A549 treated with dexamethasone at 1 μM for 4 hours (cell line): ENCODE measurements around the gene PSMA7. TPM values are rescaled to one million over a fixed set of nuclear protein-coding genes. Genes with fewer than 3 reads are reported as not detected.

ENCODE experiments used
- total RNA-seq: library from RNA; stranded (reverse); fragments of 200-300 nt; extraction: Qiagen RNA extraction; gene quantifications from 5 replicates; pipeline ENCODE4 v1.2.3, GENCODE V29; 2022

PSMA7 gene
- 468 to 508 TPM (median 489 TPM) in 5 replicates for total RNA-seq

DNA sequence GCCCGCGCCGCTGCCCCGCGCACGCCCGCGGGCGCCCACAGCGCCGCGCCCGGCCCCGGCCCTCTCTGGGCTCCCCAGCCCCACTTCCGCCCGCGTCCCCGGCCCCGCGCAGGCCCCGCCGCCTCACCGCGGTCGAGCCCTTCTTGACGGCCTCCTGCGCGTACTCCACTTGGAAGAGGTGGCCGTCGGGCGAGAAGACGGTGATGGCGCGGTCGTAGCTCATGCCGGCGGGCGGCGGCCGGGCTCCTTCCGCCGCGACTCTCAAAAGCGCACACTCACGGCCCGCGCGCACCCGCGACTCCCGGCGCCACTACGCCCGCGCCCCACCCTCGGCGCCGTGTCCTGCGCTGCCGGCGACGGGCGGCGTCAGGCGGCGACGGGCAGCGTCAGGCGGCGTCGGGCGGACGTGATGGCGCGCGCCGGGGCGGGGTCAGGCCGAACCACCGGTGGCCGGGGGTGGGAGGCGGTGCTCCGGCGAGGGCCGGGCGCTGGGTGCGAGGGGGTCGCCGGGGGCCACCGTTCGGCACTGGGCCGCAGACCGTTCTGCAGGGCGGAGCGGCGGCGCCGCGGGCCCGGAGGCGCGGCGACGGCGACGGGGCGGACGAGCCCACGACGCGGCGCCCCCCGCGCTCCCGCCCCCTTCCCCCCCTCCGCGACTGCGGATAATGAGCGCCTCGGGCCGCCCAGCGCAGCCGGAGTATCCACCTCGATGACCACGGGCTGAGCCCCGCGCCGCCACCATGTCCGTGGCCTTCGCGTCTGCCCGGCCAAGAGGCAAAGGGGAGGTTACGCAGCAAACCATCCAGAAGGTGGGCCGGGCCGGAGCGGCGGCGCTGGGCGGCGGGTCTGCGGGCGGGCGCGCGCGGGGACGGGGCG lies at the start of gene PSMA7, which contains the start of gene SS18L1:
PSMA7 (minus strand) TSS at position 314 of the 876 bp plus-strand sequence; CDS start at position 223, 91 bp downstream.
SS18L1 (plus strand) TSS at position 689 of the 876 bp plus-strand sequence; CDS start at position 741, 52 bp downstream.

DNA sequence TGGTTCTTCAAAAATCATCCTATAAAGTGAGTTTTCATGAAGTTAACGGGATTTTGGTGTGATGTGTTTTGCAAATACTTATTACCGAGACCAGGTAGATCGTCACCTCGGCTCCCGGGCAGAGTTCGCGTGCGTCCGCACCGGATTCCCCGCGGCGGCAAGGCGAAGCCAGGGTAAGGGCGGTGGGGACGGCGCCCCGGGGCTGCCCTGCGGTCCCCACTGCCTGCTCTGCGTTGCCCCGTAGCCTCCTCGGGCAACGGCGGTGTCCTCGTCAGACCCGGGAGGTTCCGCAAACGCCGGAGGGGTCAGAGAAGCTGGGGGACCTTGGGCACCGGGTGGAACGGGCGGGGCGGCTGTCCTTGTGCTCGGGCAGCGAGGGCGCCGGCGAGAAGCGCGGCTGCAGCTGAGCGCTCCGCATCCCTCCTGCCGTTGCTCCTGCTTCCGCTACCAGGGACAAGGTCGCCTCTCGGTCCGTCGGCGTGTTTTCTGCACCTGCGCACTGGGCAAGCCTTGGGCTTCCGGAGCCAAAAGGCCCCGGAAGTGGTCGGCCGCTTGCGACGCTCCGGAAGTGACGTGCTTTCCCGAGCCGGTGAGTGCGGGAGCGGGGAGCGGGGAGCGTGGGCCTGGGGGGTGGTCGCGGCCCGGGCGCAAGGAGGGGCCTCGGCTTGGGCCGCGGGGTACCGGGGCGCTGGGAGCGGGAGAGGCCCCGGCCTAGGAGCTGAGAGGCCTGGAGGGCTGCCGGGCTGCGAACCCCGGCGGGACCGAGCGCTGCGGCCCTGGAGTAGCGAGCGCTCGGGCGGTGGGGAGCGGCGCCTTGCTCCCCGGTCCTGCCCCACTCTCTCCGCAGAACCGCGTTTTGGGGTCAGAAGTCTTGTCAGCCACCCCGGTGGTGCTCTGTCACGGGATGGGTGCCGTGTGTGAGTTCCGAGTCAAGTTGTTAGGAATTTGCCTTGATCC lies 39.6 kb upstream of the PSMA7 start, which contains the start of gene MTG2:
MTG2 (plus strand) TSS at position 560 of the 957 bp plus-strand sequence. CDS start 10,393 bp downstream, outside the sequence.

GRCh38 chr20:62121776-62122653 lies 21.2 kb downstream of the PSMA7 start, which contains the start of gene LSM14B:
Gene LSM14B, plus strand, starts transcription at chr20:62122475. Its CDS starts 192 bp downstream, at chr20:62122667.

Other genes with a start within 250 kb of the PSMA7 start
- 17.0 to 27.1 TPM (median 23.4 TPM) in 5 replicates for gene TAF4, start 77.5 kb downstream of the PSMA7 start, total RNA-seq
- gene LSM14B, start 20.9 kb downstream of the PSMA7 start, total RNA-seq: 22.5 to 27.4 TPM (median 26.2 TPM) in 5 replicates
- gene SS18L1, start 375 bp upstream of the PSMA7 start, total RNA-seq: 5.2 to 10.1 TPM (median 8.5 TPM) in 5 replicates
- 27.8 to 39.7 TPM (median 36.5 TPM) in 5 replicates for gene MTG2, start 39.6 kb upstream of the PSMA7 start, total RNA-seq
- not detected in 5 replicates for gene HRH3, start 76.9 kb upstream of the PSMA7 start, total RNA-seq
- gene OSBPL2, start 95.1 kb upstream of the PSMA7 start, total RNA-seq: 19.4 to 26.4 TPM (median 21.7 TPM) in 5 replicates
- 146 to 196 TPM (median 189 TPM) in 5 replicates for gene ADRM1, start 159.6 kb upstream of the PSMA7 start, total RNA-seq
- 196 to 490 TPM (median 420 TPM) in 5 replicates for gene LAMA5, start 223.9 kb upstream of the PSMA7 start, total RNA-seq
- gene RPS21, start 243.7 kb upstream of the PSMA7 start, total RNA-seq: 2,112 to 2,510 TPM (median 2,240 TPM) in 5 replicates